HCT116 (cell line): Measurements from ENCODE around the gene UNC79.

Experiments
- EZH2 ChIP-seq: fragments of 200-600 bp; sonication (generic); IDR thresholded peaks from 2 replicates; pipeline ENCODE4 v1.6.1; 2017; ENCODE audit warnings: antibody characterized with exemption, mixed run types
- JUND ChIP-seq: IDR thresholded peaks from 2 replicates; pipeline ENCODE4 v1.6.1; 2012
- POLR2A ChIP-seq: IDR thresholded peaks from 2 replicates; pipeline ENCODE4 v1.7.0; 2011; ENCODE audit warnings: borderline replicate concordance; ENCODE audit not compliant: insufficient read depth, insufficient read length; ENCODE audit errors: extremely low read depth
- SIN3A ChIP-seq: IDR thresholded peaks from 2 replicates; pipeline ENCODE4 v1.6.1; 2012; ENCODE audit warnings: low read depth
- TF ChIP-seq, protein P1 (sequence below), 3 experiments: fragments of 200-600 bp in 1 of 3; sonication (generic) in 1 of 3; IDR thresholded peaks in 2 of 3; conservative IDR thresholded peaks in 1 of 3; 2 replicates each; pipeline ENCODE4 v1.5.1; 2012 to 2017; ENCODE audit warnings: low read depth in 2 of 3, low read length in 2 of 3, antibody characterized with exemption in 1 of 3, borderline replicate concordance in 1 of 3, control low read depth in 1 of 3, mild to moderate bottlenecking in 1 of 3, mixed read lengths in 1 of 3, mixed run types in 1 of 3, moderate library complexity in 1 of 3; ENCODE audit not compliant: insufficient read depth in 1 of 3
- TF ChIP-seq, protein P2 (sequence below): IDR thresholded peaks from 2 replicates; pipeline ENCODE4 v1.6.1; 2012

DNA sequence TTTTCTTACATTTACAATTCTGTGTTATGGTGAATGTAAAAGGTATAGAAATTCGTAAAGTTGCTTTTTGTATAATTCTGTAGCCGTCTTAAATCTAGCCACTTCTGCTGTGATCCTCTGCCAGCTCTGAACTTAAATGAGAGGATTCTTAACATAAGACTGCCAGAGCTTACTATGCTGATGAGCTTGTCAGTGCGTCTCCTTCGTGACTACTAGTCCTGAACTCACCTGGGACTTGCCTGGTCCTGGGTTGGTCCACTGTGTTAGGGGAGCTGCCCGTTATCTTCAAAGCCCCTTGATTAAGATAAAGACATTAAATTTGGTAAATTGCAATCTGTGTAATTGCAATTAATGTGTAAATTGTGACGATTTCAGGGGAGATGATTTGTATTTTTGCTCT is 44.7 kb downstream of the UNC79 start:
- TF ChIP-seq, protein P1, sequence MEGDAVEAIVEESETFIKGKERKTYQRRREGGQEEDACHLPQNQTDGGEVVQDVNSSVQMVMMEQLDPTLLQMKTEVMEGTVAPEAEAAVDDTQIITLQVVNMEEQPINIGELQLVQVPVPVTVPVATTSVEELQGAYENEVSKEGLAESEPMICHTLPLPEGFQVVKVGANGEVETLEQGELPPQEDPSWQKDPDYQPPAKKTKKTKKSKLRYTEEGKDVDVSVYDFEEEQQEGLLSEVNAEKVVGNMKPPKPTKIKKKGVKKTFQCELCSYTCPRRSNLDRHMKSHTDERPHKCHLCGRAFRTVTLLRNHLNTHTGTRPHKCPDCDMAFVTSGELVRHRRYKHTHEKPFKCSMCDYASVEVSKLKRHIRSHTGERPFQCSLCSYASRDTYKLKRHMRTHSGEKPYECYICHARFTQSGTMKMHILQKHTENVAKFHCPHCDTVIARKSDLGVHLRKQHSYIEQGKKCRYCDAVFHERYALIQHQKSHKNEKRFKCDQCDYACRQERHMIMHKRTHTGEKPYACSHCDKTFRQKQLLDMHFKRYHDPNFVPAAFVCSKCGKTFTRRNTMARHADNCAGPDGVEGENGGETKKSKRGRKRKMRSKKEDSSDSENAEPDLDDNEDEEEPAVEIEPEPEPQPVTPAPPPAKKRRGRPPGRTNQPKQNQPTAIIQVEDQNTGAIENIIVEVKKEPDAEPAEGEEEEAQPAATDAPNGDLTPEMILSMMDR (IDR thresholded peaks at IDR 0.05 in 2 of 3, conservative IDR thresholded peaks at IDR 0.05 in 1 of 3; ENCODE audit: borderline replicate concordance in 1 of 3, insufficient read depth in 1 of 3, low read depth in 2 of 3, low read length in 2 of 3): no peak
- TF ChIP-seq POLR2A (no peak), SIN3A (no peak), JUND (no peak), EZH2 (no peak)
- TF ChIP-seq, protein P2, sequence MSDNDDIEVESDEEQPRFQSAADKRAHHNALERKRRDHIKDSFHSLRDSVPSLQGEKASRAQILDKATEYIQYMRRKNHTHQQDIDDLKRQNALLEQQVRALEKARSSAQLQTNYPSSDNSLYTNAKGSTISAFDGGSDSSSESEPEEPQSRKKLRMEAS: no peak
